SK-N-MC (cell line): ENCODE measurements around the gene DNAJA3.

Experiments used
- EZH2 ChIP-seq: fragments of 200-600 bp; sonication (generic); IDR thresholded peaks from one replicate; pipeline ENCODE4 v1.6.1; 2017; ENCODE audit warnings: antibody characterized with exemption
- POLR2AphosphoS5 ChIP-seq: IDR thresholded peaks from 2 replicates; pipeline ENCODE4 v1.6.1; 2012; ENCODE audit warnings: mild to moderate bottlenecking, low read depth, low read length, borderline replicate concordance

- TF ChIP-seq EZH2 (no peak), POLR2AphosphoS5 (no peak; the same call in 1 of the 2 replicates)
These were observed 39.7 kb upstream of the DNAJA3 start for GRCh38 chr16:4385789-4386450.
